ENCODE data around the gene TECTA. TPM values are rescaled to one million over a fixed set of nuclear protein-coding genes. Genes with fewer than 3 reads are reported as not detected.

The TECTA gene
- total and polyA plus RNA-seq, 2 of the 8 experiments (the other 6 are each of a cell fraction or from before 2014, with no cell fraction given): 0.59 to 1.0 TPM

DNA sequence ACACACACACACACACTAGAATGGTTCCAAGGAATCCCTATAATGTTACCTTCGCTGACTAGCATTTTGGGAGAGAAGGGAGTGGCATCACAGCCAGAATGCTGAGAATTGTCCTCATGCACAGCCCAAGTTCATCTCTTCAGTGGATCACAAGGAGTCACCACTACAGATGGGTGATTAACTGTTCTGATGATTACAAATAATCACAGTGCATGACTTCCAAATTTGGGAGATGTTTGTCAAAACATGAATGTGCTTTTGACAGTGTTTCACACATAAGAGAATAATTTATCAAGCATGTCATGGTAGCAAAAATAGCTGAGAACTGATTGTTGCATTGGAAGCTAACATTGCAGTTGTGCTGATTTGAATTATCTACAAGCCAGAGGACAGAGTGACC is 110.6 kb downstream of the TECTA start:
- Histone ChIP-seq H3K36me3 (ENCODE audit: control insufficient read depth in 2 of 4, insufficient read depth in 4 of 4, low read length in 3 of 4) (no peaks in the 10 kb centered on the region), H4K91ac (replicated peaks; ENCODE audit: insufficient read length, low read length) (no peak overlapping the region), H3K23me2 (ENCODE audit: low read depth, low read length) (no peaks in the 10 kb centered on the region), H4K5ac (ENCODE audit: insufficient read length, low read depth, low read length) (no peak overlapping the region), H3K27ac (ENCODE audit: low read depth, low read length) (no peak overlapping the region), H2BK20ac (ENCODE audit: low read length) (no peak overlapping the region), H2AFZ (ENCODE audit: low read length) (no peak overlapping the region; the same call in 1 of the 2 replicates), H4K8ac (ENCODE audit: extremely low read depth, insufficient read depth, low read length) (no peak overlapping the region), H2BK5ac (ENCODE audit: low read depth, low read length) (no peak overlapping the region), H3K23ac (ENCODE audit: insufficient read length) (no peak overlapping the region), H3K14ac (ENCODE audit: insufficient read length) (no peak overlapping the region), H3K27me3 (replicated peaks in 1 of 4; ENCODE audit: control insufficient read depth in 3 of 4, extremely low read depth in 1 of 4, insufficient read depth in 3 of 4, low read length in 3 of 4) (no peaks in the 10 kb centered on the region), H2BK15ac (ENCODE audit: low read length) (no peak overlapping the region), H3K9ac (replicated peaks in 1 of 4; ENCODE audit: extremely low read depth in 1 of 4, low read depth in 3 of 4, low read length in 3 of 4) (no peak overlapping the region), H2BK12ac (ENCODE audit: low read depth, low read length) (no peak overlapping the region), H3K18ac (ENCODE audit: extremely low read depth, low read length) (no peak overlapping the region), H3K4me2 (ENCODE audit: insufficient read depth in 1 of 2, low read depth in 2 of 2, low read length in 2 of 2) (no peak overlapping the region), H3K4ac (replicated peaks; ENCODE audit: insufficient read length, low read depth, low read length) (no peak overlapping the region), H3K56ac (replicated peaks; ENCODE audit: insufficient read length, low read depth, low read length) (no peak overlapping the region), H3K4me1 (replicated peaks in 1 of 4; ENCODE audit: control insufficient read depth in 3 of 4, insufficient read depth in 4 of 4, low read length in 3 of 4) (no peaks in the 10 kb centered on the region), H3K79me2 (ENCODE audit: control insufficient read depth in 1 of 2, insufficient read depth in 2 of 2, low read length in 2 of 2) (no peaks in the 10 kb centered on the region), H3K9me3 (ENCODE audit: insufficient read depth in 2 of 2, low read depth in 1 of 2, low read length in 1 of 2) (no peaks in the 10 kb centered on the region), H2AK5ac (ENCODE audit: low read depth, low read length) (no peak overlapping the region), H3K79me1 (ENCODE audit: low read depth, low read length) (no peaks in the 10 kb centered on the region), H3K4me3 (ENCODE audit: extremely low read depth in 1 of 4, insufficient read depth in 2 of 4, low read depth in 3 of 4, low read length in 4 of 4) (no peak overlapping the region), H4K20me1 (replicated peaks in 1 of 2; ENCODE audit: control insufficient read depth in 1 of 2, insufficient read depth in 2 of 2, low read length in 2 of 2) (no peaks in the 10 kb centered on the region), H2BK120ac (replicated peaks; ENCODE audit: low read depth, low read length) (no peak overlapping the region)
- FAIRE-seq: no peak
- TF ChIP-seq BACH1 (IDR thresholded peaks at IDR 0.05; ENCODE audit: low read length): no peak
- no peak for TF ChIP-seq BRCA1 (IDR thresholded peaks at IDR 0.05; ENCODE audit: low read depth, low read length)
- TF ChIP-seq POLR2AphosphoS5 (IDR thresholded peaks at IDR 0.05; ENCODE audit: low read depth, low read length): no peak
- no peak for TF ChIP-seq TAF7 (optimal IDR thresholded peaks at IDR 0.05; ENCODE audit: borderline replicate concordance, low read depth, low read length)
- no peak for TF ChIP-seq SP2 (IDR thresholded peaks at IDR 0.05; ENCODE audit: low read length)
- TF ChIP-seq SP1 (IDR thresholded peaks at IDR 0.05; ENCODE audit: low read depth, low read length): no peak
- TF ChIP-seq RXRA (IDR thresholded peaks at IDR 0.05; ENCODE audit: insufficient read depth, low read depth, low read length): no peak
- no peak for TF ChIP-seq CREB1 (IDR thresholded peaks at IDR 0.05)
- TF ChIP-seq EGR1 (IDR thresholded peaks at IDR 0.05; ENCODE audit: borderline replicate concordance, low read depth, low read length): no peak
- TF ChIP-seq CHD2 (IDR thresholded peaks at IDR 0.05; ENCODE audit: low read length): no peak
- TF ChIP-seq RBBP5 (IDR thresholded peaks at IDR 0.05; ENCODE audit: borderline replicate concordance, low read depth, low read length): no peak
- no peak for TF ChIP-seq GTF2F1 (IDR thresholded peaks at IDR 0.05; ENCODE audit: borderline replicate concordance, low read depth, low read length)
- TF ChIP-seq KDM4A (IDR thresholded peaks at IDR 0.05; ENCODE audit: low read depth, low read length, severe bottlenecking): no peak
- TF ChIP-seq CTBP2 (IDR thresholded peaks at IDR 0.05; ENCODE audit: borderline replicate concordance, insufficient read depth, insufficient read length, low read length): no peak
- DNase-seq (ENCODE audit: low read depth in 1 of 2, low spot score in 2 of 2): no peak
- ChIA-PET POLR2A (ENCODE audit: partially characterized antibody) (no interaction called here), CTCF (ENCODE audit: partially characterized antibody) (interaction anchor here (0.6 to 2.0 kb wide), 4 partner anchors 19 to 106 kb away, joined by 3 to 8 read pairs (median 4); no protein-coding TSS in a partner anchor)
- 89% methylated on average over 1 of the region's 1 CpG; no CpG with 5 or more reads in 1 of the 2 experiments for WGBS, 2 experiments (ENCODE audit: extremely low coverage in 1 of 2, insufficient coverage in 1 of 2, insufficient read length in 1 of 2, insufficient replicate concordance in 2 of 2, low coverage in 1 of 2, low lambda C conversion rate in 2 of 2, missing lambda C conversion rate in 1 of 2)

Measured in H1 (cell line).